Effector memory CD4-positive, alpha-beta T cell (primary cell): ENCODE results near the gene CCNJL.

Experiments
- DNase-seq, 3 donors: peaks; one replicate each; pipeline ENCODE4 v3.0.0-alpha.2; 2020
- H3K27ac ChIP-seq: 2 replicates; pipeline ENCODE4 v1.7.0; 2013; ENCODE audit warnings: mild to moderate bottlenecking, low read length, moderate library complexity; ENCODE audit not compliant: insufficient read depth, poor library complexity, severe bottlenecking
- H3K27me3 ChIP-seq: replicated peaks from 2 replicates; pipeline ENCODE4 v1.7.0; 2013; ENCODE audit warnings: mild to moderate bottlenecking, low read length; ENCODE audit not compliant: insufficient read depth, control insufficient read depth, poor library complexity, severe bottlenecking
- H3K36me3 ChIP-seq: 2 replicates; pipeline ENCODE4 v1.7.0; 2013; ENCODE audit warnings: mild to moderate bottlenecking, low read length, moderate library complexity; ENCODE audit not compliant: control insufficient read depth, insufficient read depth
- H3K4me1 ChIP-seq: 2 replicates; pipeline ENCODE4 v1.7.0; 2013; ENCODE audit warnings: low read length, mild to moderate bottlenecking; ENCODE audit not compliant: control insufficient read depth, insufficient read depth, poor library complexity, severe bottlenecking
- H3K4me3 ChIP-seq: 2 replicates; pipeline ENCODE4 v1.7.0; 2013; ENCODE audit warnings: low read length, low read depth, mild to moderate bottlenecking; ENCODE audit not compliant: insufficient read depth, poor library complexity, severe bottlenecking
- H3K9me3 ChIP-seq: 2 replicates; pipeline ENCODE4 v1.7.0; 2013; ENCODE audit warnings: mild to moderate bottlenecking, low read length, moderate library complexity; ENCODE audit not compliant: control insufficient read depth

CCNJL gene

DNA sequence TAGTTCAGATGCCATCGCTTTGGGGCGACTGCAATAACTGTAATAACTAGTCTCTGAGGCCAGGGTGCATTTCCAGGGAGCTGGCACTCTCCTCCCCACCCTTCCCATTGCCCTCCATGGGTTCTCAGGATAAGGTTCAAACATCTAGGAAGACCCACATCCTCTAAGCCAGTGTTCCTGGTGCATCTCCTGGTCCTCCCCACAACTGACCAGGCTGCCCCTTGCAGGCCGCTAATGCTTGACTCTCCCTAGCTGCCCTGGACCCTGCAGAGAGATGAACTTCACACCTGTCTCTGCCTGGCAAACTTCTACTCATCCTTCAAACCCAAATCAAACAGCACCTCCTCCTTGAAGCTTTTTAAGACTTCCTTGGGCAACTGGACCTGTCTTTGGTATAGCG lies 15.9 kb downstream of the CCNJL start:
- no peak overlapping the region for H3K27ac ChIP-seq
- no peaks in the 10 kb centered on the region for H3K27me3 ChIP-seq
- H3K4me1 ChIP-seq = no peaks in the 10 kb centered on the region

DNA sequence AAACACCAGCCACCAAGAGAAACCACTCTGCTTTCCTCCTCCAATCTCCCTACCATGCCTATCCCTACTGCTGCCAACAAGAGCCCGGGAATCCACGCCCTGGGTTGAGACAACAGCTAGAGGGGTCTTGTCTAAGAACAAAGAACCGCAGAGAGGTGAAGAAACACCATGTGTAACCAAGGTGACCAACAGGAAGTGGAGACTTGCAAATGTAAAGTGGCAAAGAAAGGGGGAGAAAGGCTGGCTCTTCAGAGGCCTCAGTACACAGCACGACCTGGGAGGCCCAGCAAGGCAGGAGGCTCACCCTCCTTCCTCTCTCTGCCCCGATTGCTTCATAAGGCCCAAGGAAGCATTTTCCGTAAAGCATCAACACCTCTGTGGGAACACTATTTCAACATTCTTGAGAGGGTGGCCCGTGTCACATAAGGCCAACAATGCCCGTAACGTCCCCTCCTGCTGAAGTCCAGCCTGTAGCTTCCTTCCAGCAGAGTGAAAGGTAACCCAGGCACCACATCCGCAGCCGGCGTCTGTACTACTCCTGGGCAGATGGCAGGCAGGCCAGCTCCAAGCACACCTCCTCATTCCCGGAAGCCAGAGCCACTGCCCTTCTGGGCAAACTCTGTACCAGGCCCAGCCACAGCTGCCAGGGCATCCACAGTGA lies 18.3 kb downstream of the CCNJL start:
- no peaks in the 10 kb centered on the region for H3K36me3 ChIP-seq
- H3K4me1 ChIP-seq = no peaks in the 10 kb centered on the region
- DNase-seq = no peak
- no peaks in the 10 kb centered on the region for H3K27me3 ChIP-seq
- H3K9me3 ChIP-seq = no peaks in the 10 kb centered on the region
- H3K4me3 ChIP-seq = no peak overlapping the region
- no peak overlapping the region for H3K27ac ChIP-seq

More for the DNA sequence above, 15.9 kb downstream of the CCNJL start:
- no peaks in the 10 kb centered on the region for H3K9me3 ChIP-seq
- no peak for DNase-seq
- no peaks in the 10 kb centered on the region for H3K36me3 ChIP-seq
- no peak overlapping the region for H3K4me3 ChIP-seq

DNA sequence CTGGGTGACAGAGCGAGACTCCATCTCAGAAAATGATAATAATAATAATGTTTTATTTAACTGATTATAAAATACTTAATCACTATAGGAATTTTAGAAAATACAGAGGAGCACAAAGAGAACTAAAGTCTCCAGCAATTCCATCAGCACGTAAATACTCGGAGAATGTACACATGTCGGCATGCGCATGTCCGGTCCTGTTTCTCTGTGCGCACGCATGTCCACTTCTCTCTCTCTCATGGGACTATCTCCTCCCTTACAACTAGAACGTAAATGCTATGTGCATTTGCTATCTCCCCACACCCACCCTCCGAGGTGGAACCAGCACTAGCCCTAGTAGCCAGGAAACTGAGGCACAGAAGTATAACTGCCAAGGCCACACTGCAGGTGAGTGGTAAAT lies 19.0 kb downstream of the CCNJL start:
- Histone ChIP-seq H3K27ac (no peak overlapping the region), H3K4me1 (no peaks in the 10 kb centered on the region), H3K4me3 (no peak overlapping the region), H3K9me3 (no peaks in the 10 kb centered on the region), H3K27me3 (no peaks in the 10 kb centered on the region), H3K36me3 (no peaks in the 10 kb centered on the region)
- no peak for DNase-seq

DNA sequence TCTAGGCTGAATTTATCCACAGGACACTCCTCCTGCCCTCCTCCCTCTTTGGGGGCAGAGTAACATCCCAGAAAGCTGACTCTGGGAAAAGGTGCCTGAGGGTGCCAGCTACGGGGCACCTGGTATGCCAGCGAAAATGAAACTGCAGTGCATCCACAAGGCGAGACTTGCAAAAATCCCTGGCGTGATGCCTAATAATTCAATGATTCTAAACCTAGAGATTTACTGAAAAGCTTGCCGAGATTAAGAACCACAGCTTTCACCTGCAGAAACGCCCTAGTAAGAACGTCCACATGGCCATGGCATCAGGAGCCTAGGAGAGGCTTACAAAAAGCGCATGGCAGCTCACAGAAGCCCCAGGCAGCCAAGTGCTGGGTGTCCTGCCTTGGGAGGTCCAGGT lies 20.9 kb downstream of the CCNJL start:
- H3K4me3 ChIP-seq = no peak overlapping the region
- no peak for DNase-seq

DNA sequence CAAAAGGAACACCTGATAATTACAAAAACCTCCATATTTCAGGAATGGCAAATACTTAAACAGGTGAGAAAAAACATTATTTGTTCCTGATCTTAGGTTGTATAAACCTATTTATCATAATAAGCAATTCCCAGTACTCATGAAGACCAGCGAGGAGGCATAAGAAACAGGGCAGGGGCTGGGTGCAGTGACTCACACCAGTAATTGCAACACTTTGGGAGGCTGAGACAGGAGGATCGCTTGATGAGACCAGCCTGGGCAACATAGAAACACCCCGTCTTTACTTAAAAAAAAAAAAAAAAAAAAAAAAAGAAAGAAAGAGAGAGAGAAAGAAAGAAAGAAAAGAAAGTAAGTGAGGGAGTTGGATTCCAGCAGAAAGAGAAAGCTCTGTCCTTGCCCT lies 21.6 kb downstream of the CCNJL start:
- Histone ChIP-seq H3K4me3 (no peak overlapping the region), H3K27me3 (no peaks in the 10 kb centered on the region), H3K36me3 (no peaks in the 10 kb centered on the region), H3K9me3 (no peaks in the 10 kb centered on the region), H3K4me1 (no peaks in the 10 kb centered on the region), H3K27ac (no peak overlapping the region)
- no peak for DNase-seq

More for the DNA sequence above, 20.9 kb downstream of the CCNJL start:
- Histone ChIP-seq H3K27ac (no peak overlapping the region), H3K9me3 (no peaks in the 10 kb centered on the region), H3K4me1 (no peaks in the 10 kb centered on the region), H3K36me3 (no peaks in the 10 kb centered on the region), H3K27me3 (no peaks in the 10 kb centered on the region)

DNA sequence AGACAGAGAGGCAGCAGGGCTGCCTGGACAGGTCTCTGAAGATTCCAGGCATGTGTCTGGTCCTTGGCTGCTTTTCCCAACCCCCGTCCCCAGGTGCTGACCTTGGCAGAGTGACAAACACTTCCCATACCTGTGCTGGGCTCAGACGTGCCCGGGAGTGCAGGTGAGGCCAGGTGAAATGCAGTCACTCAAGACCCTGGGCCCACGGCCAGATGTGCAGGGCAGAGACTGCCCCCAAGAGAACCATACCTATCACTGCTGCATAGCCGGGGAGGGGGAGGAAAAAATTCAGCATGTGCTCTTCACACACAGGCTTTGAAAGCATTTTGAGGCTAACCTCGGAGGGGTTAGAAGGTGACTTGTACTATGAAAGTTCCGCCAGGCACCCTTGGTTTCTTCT lies 22.6 kb downstream of the CCNJL start:
- Histone ChIP-seq H3K4me1 (no peaks in the 10 kb centered on the region), H3K27ac (no peak overlapping the region)

DNA sequence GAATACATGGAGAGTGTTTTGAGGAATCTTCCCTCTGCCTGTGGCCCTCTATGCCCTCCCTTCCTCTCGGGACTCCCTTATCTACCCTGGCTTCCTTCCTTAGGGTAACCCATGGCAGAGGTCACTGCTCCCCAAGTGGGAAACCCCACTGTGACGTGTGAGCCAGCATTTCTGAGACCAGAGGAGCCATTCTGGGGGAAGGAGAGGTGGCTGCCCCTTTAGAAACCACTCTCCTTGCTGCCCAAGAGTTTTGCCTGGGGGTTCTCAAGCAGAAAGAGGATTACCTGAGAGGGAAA lies 23.1 kb downstream of the CCNJL start:
- no peak overlapping the region for H3K4me3 ChIP-seq
- H3K9me3 ChIP-seq = no peaks in the 10 kb centered on the region
- H3K36me3 ChIP-seq = no peaks in the 10 kb centered on the region
- no peak overlapping the region for H3K27ac ChIP-seq
- no peaks in the 10 kb centered on the region for H3K4me1 ChIP-seq
- no peak for DNase-seq
- H3K27me3 ChIP-seq = no peaks in the 10 kb centered on the region

More for the DNA sequence above, 22.6 kb downstream of the CCNJL start:
- DNase-seq = no peak
- H3K36me3 ChIP-seq = no peaks in the 10 kb centered on the region
- H3K4me3 ChIP-seq = no peak overlapping the region
- no peaks in the 10 kb centered on the region for H3K27me3 ChIP-seq
- no peaks in the 10 kb centered on the region for H3K9me3 ChIP-seq

DNA sequence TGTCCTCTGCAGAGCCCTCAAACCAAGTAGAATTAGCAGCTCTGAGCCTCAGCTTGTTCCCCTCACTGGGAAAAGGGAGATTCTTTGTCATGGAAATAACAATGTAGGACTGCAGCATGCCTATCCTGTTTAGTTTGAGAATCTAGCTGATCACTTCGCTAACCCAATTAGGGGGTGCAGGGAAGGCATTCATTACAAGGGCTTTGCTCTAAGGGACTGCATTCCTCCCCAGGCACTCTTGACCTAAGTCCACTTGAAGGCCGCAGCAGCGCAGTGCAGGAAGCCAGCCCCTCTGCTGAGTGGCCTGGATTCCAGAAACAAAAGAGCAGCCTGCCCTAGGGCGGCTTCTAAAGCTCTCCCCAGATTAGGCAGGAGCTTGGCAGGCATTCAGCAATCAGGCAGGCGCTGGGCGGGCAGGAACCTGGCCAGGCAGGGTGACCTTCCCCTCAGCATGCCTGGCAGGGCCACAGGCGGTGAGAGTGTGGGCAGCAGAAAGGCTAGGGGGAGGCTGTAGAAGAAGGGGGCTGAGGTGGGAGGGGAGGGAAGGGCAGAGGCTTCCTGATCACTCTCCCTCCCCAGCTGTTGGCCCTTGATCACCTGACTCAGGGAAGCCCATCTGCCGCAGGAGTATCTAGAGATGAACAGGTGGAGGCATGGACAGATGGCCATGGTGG lies 24.8 kb downstream of the CCNJL start:
- no peaks in the 10 kb centered on the region for H3K9me3 ChIP-seq
- H3K36me3 ChIP-seq = no peaks in the 10 kb centered on the region
- no peak overlapping the region for H3K4me3 ChIP-seq
- H3K4me1 ChIP-seq = no peaks in the 10 kb centered on the region
- no peaks in the 10 kb centered on the region for H3K27me3 ChIP-seq
- DNase-seq = no peak
- no peak overlapping the region for H3K27ac ChIP-seq

DNA sequence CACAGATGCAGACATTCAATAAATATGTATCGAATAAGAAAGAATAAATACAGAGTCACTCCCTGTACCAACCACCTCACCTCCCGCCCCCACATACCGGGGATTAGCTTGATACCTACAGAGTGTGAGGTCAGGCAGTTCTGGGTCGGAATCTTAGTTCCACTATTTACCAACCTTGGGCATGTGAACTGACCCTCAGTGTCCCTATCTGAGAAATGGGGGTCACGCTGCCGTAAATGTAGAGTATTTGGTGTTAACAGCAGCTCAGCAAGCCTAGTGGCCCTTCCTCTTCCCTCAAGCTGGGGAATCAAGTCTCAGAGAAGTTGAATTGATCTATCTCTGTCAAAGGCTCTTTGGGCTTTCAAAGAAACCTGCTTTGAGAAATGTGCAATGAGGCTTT lies 25.4 kb downstream of the CCNJL start:
- H3K4me1 ChIP-seq = no peaks in the 10 kb centered on the region
- H3K9me3 ChIP-seq = no peaks in the 10 kb centered on the region
- DNase-seq = no peak
- no peaks in the 10 kb centered on the region for H3K36me3 ChIP-seq
- H3K4me3 ChIP-seq = no peak overlapping the region
- H3K27me3 ChIP-seq = no peaks in the 10 kb centered on the region
- H3K27ac ChIP-seq = no peak overlapping the region

DNA sequence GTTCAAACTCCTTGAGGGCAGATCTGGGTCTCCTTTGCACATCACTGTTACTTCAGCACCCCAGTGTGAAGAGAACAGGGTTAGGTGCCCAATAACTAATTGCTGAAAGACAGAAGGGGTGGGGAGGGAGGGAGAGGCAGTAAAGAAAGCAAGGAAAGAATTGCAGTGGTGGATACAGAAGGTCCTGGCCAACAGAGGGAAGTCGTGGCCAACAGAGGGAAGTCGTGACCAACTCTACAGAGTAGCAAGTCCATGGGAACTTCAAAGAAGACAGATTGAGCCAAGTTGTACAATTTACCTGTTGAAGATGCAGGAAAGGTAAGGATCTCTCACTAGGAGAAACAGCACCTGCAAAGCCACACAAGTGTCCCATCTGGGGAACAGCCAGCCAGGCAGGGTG lies 27.0 kb downstream of the CCNJL start:
- DNase-seq = no peak
- no peak overlapping the region for H3K27ac ChIP-seq
- no peaks in the 10 kb centered on the region for H3K4me1 ChIP-seq
- H3K36me3 ChIP-seq = no peaks in the 10 kb centered on the region
- H3K27me3 ChIP-seq = no peaks in the 10 kb centered on the region
- H3K4me3 ChIP-seq = no peak overlapping the region
- no peaks in the 10 kb centered on the region for H3K9me3 ChIP-seq
